ENCODE measurements around the gene BCKDK. TPM values are rescaled to one million over a fixed set of nuclear protein-coding genes. Genes with fewer than 3 reads are reported as not detected.

Gene BCKDK
- total RNA-seq, 1 donor from 2014 or later: 43.5 TPM

DNA sequence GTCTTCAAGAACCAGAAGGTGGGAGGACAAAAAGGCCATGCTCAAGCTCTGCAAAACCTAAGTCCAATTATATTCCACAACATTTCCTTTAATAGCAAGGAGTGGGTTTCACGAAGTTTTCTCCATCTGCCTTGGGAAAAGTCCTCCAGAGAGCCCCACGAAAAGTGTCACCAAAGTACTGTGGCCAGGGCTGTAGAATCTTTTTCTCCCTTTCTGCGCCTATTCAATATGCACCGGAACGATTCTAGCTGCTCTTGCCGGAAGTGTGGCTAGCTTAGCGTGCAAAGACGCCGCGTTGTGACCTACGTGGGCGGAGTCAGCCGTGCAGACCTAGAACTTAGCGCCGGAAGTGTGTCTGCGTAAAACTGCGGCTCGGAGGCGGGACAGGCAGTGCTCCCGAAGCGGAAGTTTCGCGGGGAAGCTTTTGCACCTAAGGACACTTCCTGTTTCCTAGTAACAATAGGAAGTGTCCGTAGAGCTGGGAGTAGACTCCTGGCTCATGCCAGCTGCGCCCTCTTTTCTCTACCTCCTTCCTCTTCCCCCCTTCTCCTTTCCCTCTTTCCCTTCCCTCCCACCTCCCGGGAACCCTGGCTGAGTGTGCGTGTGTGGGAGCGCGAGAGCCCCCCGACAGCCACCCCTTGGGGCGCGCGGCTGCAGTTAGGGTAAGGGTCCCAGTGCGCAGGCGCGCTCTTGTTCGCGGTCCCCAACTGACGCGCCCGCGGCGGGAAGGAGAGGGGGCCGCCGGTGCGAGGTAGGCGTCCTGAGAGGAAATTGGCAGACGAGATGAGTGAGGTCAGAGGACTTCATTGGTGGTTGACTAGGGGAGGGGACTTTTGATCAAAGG, 34.0 kb upstream of the BCKDK start, which contains the start of the genes ZNF646 and ZNF668:
ZNF646 (plus strand) TSS at position 453 of the 844 bp plus-strand sequence. CDS start 1,903 bp downstream, outside the sequence.
ZNF668 (minus strand) TSS at position 271 of the 844 bp plus-strand sequence. CDS start 9,781 bp downstream, outside the sequence.
- H3K9me3 Mint-ChIP-seq: no peaks in the 10 kb centered on the region
- peaks cover 23% of the 10 kb centered on the region for H3K4me1 Mint-ChIP-seq
- H3K4me3 Mint-ChIP-seq: peak within 1 kb of the TSS; percentile 100
- TF ChIP-seq, protein P1, sequence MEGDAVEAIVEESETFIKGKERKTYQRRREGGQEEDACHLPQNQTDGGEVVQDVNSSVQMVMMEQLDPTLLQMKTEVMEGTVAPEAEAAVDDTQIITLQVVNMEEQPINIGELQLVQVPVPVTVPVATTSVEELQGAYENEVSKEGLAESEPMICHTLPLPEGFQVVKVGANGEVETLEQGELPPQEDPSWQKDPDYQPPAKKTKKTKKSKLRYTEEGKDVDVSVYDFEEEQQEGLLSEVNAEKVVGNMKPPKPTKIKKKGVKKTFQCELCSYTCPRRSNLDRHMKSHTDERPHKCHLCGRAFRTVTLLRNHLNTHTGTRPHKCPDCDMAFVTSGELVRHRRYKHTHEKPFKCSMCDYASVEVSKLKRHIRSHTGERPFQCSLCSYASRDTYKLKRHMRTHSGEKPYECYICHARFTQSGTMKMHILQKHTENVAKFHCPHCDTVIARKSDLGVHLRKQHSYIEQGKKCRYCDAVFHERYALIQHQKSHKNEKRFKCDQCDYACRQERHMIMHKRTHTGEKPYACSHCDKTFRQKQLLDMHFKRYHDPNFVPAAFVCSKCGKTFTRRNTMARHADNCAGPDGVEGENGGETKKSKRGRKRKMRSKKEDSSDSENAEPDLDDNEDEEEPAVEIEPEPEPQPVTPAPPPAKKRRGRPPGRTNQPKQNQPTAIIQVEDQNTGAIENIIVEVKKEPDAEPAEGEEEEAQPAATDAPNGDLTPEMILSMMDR (conservative IDR thresholded peaks at IDR 0.05): no peak
- H3K36me3 Mint-ChIP-seq (ENCODE audit: low read depth): peaks cover 5% of the 10 kb centered on the region
- peak; percentile 92 for DNase-seq (ENCODE audit: low read depth, low spot score)
- peak within 1 kb of the TSS; percentile 100 for H3K27ac Mint-ChIP-seq (ENCODE audit: unreplicated experiment)
- H3K27me3 Mint-ChIP-seq (ENCODE audit: low read depth): no peaks in the 10 kb centered on the region

DNA sequence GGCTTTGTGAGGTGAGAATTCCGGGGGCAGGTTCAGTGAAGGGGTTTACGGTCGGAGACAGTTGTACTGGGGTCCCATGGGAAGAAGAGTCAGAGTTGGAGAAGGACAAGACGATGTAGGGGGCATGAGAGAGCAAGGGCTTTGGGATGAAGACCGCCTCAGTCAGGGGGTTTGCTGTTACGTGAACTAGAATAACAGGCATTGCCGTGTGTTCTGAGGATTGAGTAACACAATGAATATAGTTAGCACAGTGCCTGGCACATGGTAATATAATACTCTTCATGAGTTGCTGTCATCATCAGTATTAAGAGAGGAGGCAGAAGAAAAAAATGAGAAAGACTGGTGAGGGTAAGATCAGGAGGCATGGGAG, 33.4 kb upstream of the BCKDK start:
- H3K27me3 Mint-ChIP-seq (ENCODE audit: low read depth): no peaks in the 10 kb centered on the region
- peaks cover 23% of the 10 kb centered on the region for H3K4me1 Mint-ChIP-seq
- no peaks in the 10 kb centered on the region for H3K9me3 Mint-ChIP-seq
- H3K27ac Mint-ChIP-seq (ENCODE audit: unreplicated experiment): peak overlapping the region; percentile 98
- H3K36me3 Mint-ChIP-seq (ENCODE audit: low read depth): peaks cover 8% of the 10 kb centered on the region
- H3K4me3 Mint-ChIP-seq: peak overlapping the region; percentile 94
- TF ChIP-seq, protein P1 (conservative IDR thresholded peaks at IDR 0.05): no peak
- DNase-seq (ENCODE audit: low read depth, low spot score): no peak

DNA sequence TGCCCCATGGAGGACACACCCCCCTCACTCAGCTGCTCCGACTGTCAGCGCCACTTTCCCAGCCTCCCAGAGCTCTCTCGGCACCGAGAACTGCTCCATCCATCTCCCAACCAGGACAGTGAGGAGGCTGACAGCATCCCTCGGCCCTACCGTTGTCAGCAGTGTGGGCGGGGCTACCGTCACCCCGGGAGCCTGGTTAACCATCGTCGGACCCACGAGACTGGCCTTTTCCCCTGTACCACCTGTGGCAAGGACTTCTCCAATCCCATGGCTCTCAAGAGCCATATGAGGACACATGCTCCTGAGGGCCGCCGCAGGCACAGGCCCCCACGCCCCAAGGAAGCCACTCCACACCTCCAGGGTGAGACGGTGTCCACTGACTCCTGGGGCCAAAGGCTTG, 31.9 kb upstream of the BCKDK start:
- Mint-ChIP-seq H3K27ac (ENCODE audit: unreplicated experiment) (no peak overlapping the region), H3K27me3 (ENCODE audit: low read depth) (no peaks in the 10 kb centered on the region), H3K36me3 (ENCODE audit: low read depth) (peaks cover 11% of the 10 kb centered on the region), H3K4me3 (peak overlapping the region; percentile 65), H3K9me3 (no peaks in the 10 kb centered on the region), H3K4me1 (peaks cover 23% of the 10 kb centered on the region)
- TF ChIP-seq, protein P1 (conservative IDR thresholded peaks at IDR 0.05): no peak
- DNase-seq (ENCODE audit: low read depth, low spot score): no peak

DNA sequence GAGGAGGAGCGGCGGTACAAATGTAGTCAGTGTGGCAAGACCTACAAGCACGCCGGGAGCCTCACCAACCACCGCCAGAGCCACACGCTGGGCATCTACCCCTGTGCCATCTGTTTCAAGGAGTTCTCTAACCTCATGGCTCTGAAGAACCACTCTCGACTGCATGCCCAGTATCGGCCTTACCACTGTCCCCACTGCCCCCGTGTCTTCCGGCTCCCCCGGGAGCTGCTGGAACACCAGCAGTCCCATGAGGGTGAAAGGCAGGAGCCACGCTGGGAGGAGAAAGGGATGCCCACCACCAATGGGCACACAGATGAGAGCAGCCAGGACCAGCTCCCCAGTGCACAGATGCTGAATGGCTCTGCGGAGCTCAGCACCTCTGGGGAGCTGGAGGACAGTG, 31.2 kb upstream of the BCKDK start:
- Mint-ChIP-seq H3K27ac (ENCODE audit: unreplicated experiment) (no peak overlapping the region), H3K36me3 (ENCODE audit: low read depth) (peaks cover 11% of the 10 kb centered on the region), H3K27me3 (ENCODE audit: low read depth) (no peaks in the 10 kb centered on the region), H3K9me3 (no peaks in the 10 kb centered on the region), H3K4me3 (no peak overlapping the region), H3K4me1 (peaks cover 16% of the 10 kb centered on the region)
- DNase-seq (ENCODE audit: low read depth, low spot score): no peak
- TF ChIP-seq, protein P1 (conservative IDR thresholded peaks at IDR 0.05): no peak

DNA sequence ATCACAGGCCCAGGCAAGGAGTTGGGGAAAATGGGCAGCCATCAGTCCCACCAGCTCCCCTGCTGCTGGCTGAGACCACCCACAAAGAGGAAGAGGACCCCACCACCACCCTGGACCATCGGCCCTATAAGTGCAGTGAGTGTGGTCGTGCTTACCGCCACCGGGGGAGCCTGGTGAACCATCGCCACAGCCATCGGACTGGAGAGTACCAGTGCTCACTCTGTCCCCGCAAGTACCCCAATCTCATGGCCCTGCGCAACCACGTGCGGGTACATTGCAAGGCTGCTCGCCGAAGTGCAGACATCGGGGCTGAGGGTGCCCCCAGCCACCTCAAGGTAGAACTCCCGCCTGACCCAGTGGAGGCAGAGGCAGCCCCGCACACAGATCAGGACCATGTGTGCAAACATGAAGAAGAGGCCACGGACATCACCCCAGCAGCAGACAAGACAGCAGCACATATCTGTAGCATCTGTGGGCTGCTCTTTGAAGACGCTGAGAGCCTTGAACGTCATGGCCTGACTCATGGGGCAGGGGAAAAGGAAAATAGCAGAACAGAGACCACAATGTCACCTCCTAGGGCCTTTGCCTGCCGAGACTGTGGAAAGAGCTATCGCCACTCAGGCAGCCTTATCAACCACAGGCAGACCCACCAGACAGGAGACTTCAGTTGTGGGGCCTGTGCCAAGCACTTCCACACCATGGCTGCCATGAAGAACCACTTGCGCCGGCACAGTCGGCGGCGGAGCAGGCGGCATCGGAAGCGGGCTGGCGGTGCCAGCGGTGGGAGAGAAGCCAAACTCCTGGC, 30.4 kb upstream of the BCKDK start:
- Mint-ChIP-seq H3K4me1 (peaks cover 13% of the 10 kb centered on the region), H3K9me3 (no peaks in the 10 kb centered on the region), H3K27me3 (ENCODE audit: low read depth) (peaks cover 2% of the 10 kb centered on the region), H3K4me3 (peak overlapping the region; percentile 44), H3K36me3 (ENCODE audit: low read depth) (peaks cover 11% of the 10 kb centered on the region), H3K27ac (ENCODE audit: unreplicated experiment) (no peak overlapping the region)
- no peak for DNase-seq (ENCODE audit: low read depth, low spot score)
- TF ChIP-seq, protein P1 (conservative IDR thresholded peaks at IDR 0.05): no peak

Data from neural crest cell (in vitro differentiated cells).